A673 (cell line): ENCODE results near the gene DXO.

ENCODE experiments used
- EZH2 ChIP-seq: fragments of 200-600 bp; sonication (generic); IDR thresholded peaks from 2 replicates; pipeline ENCODE4 v1.6.1; 2017; ENCODE audit warnings: borderline replicate concordance, low read depth, mild to moderate bottlenecking, mixed read lengths, antibody characterized with exemption, low read length; ENCODE audit not compliant: poor library complexity, severe bottlenecking
- TF ChIP-seq, protein P1 (sequence below): fragments of 300-800, 200-600 bp; sonication (generic); conservative IDR thresholded peaks from 2 replicates; pipeline ENCODE4 v1.5.1; 2017; ENCODE audit warnings: low read depth, mild to moderate bottlenecking, antibody characterized with exemption, low read length, moderate library complexity, mixed read lengths

DNA sequence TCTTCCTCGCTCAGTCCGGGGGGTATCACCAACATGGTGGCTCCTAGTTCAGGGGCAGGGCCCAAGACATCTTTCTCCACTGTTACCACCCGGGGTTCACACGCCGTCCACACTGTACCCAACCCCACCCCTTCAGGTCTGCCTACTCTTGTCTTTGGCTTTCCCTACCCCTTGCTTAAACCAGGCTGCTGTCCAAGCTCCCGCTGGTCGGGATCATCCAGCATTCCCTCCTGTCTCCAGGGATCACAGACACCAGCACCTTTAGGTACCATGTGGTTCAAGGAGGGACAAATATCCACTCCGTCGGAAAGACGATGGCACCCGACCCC lies 13.6 kb downstream of the DXO start:
- TF ChIP-seq, protein P1, sequence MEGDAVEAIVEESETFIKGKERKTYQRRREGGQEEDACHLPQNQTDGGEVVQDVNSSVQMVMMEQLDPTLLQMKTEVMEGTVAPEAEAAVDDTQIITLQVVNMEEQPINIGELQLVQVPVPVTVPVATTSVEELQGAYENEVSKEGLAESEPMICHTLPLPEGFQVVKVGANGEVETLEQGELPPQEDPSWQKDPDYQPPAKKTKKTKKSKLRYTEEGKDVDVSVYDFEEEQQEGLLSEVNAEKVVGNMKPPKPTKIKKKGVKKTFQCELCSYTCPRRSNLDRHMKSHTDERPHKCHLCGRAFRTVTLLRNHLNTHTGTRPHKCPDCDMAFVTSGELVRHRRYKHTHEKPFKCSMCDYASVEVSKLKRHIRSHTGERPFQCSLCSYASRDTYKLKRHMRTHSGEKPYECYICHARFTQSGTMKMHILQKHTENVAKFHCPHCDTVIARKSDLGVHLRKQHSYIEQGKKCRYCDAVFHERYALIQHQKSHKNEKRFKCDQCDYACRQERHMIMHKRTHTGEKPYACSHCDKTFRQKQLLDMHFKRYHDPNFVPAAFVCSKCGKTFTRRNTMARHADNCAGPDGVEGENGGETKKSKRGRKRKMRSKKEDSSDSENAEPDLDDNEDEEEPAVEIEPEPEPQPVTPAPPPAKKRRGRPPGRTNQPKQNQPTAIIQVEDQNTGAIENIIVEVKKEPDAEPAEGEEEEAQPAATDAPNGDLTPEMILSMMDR, result no peak
- no peak for TF ChIP-seq EZH2
